Measurements from ENCODE around the gene RHOT2. TPM values are rescaled to one million over a fixed set of nuclear protein-coding genes. Genes with fewer than 3 reads are reported as not detected.

RHOT2 gene
- total RNA-seq, 1 experiment from 2014 or later = 98.5 TPM

GRCh38 chr16:637081-638018, 30.6 kb upstream of the RHOT2 start:
- Histone ChIP-seq H3K4me3 (replicated peaks in 1 of 2; ENCODE audit: low read depth in 1 of 2, low read length in 2 of 2) (peak overlapping the region; percentile 61 to 67), H3K9me2 (ENCODE audit: insufficient read depth) (no peaks in the 10 kb centered on the region), H2AFZ (ENCODE audit: low read depth, low read length, poor library complexity, severe bottlenecking) (no peak overlapping the region), H3K36me3 (ENCODE audit: control insufficient read depth in 1 of 2, insufficient read depth in 2 of 2, low read length in 2 of 2) (no peaks in the 10 kb centered on the region), H4K20me1 (ENCODE audit: insufficient read depth) (no peaks in the 10 kb centered on the region), H3K9ac (ENCODE audit: low read length) (peak overlapping the region; percentile 81), H3K4me2 (ENCODE audit: low read length) (peak overlapping the region; percentile 76), H3K9me3 (ENCODE audit: control insufficient read depth in 1 of 2, insufficient read depth in 1 of 2, low read depth in 1 of 2, low read length in 2 of 2) (no peaks in the 10 kb centered on the region), H3K4me1 (ENCODE audit: control insufficient read depth in 1 of 2, insufficient read depth in 2 of 2, low read length in 2 of 2) (peaks cover 0 to 14% of the 10 kb centered on the region in 2 experiments; a peak in 2 of 4 replicates), H3K27ac (ENCODE audit: low read depth, low read length) (peak overlapping the region; percentile 72), H3K79me2 (ENCODE audit: insufficient read depth, low read length) (peaks cover 15% of the 10 kb centered on the region; the same call in 1 of the 2 replicates), H3K27me3 (ENCODE audit: insufficient read depth, low read length) (no peaks in the 10 kb centered on the region)
- TF ChIP-seq ELF1 (IDR thresholded peaks at IDR 0.05; ENCODE audit: borderline replicate concordance, low read depth) (no peak), CEBPB (IDR thresholded peaks at IDR 0.05; ENCODE audit: low read depth) (no peak), EZH2phosphoT487 (IDR thresholded peaks at IDR 0.05; ENCODE audit: borderline replicate concordance) (no peak), SIN3A (IDR thresholded peaks at IDR 0.05; ENCODE audit: low read depth) (no peak), CBX3 (IDR thresholded peaks at IDR 0.05; ENCODE audit: low read depth) (no peak), SP1 (IDR thresholded peaks at IDR 0.05; ENCODE audit: low read depth) (no peak), EZH2 (IDR thresholded peaks at IDR 0.05) (no peak)
- TF ChIP-seq, protein P1, sequence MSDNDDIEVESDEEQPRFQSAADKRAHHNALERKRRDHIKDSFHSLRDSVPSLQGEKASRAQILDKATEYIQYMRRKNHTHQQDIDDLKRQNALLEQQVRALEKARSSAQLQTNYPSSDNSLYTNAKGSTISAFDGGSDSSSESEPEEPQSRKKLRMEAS (IDR thresholded peaks at IDR 0.05) = no peak
- TF ChIP-seq, protein P2, sequence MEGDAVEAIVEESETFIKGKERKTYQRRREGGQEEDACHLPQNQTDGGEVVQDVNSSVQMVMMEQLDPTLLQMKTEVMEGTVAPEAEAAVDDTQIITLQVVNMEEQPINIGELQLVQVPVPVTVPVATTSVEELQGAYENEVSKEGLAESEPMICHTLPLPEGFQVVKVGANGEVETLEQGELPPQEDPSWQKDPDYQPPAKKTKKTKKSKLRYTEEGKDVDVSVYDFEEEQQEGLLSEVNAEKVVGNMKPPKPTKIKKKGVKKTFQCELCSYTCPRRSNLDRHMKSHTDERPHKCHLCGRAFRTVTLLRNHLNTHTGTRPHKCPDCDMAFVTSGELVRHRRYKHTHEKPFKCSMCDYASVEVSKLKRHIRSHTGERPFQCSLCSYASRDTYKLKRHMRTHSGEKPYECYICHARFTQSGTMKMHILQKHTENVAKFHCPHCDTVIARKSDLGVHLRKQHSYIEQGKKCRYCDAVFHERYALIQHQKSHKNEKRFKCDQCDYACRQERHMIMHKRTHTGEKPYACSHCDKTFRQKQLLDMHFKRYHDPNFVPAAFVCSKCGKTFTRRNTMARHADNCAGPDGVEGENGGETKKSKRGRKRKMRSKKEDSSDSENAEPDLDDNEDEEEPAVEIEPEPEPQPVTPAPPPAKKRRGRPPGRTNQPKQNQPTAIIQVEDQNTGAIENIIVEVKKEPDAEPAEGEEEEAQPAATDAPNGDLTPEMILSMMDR (IDR thresholded peaks at IDR 0.05 in 2 of 3, conservative IDR thresholded peaks at IDR 0.05 in 1 of 3; ENCODE audit: borderline replicate concordance in 1 of 3, insufficient read depth in 1 of 3, low read depth in 2 of 3, low read length in 2 of 3) = no peak
- TF ChIP-seq, protein P3, sequence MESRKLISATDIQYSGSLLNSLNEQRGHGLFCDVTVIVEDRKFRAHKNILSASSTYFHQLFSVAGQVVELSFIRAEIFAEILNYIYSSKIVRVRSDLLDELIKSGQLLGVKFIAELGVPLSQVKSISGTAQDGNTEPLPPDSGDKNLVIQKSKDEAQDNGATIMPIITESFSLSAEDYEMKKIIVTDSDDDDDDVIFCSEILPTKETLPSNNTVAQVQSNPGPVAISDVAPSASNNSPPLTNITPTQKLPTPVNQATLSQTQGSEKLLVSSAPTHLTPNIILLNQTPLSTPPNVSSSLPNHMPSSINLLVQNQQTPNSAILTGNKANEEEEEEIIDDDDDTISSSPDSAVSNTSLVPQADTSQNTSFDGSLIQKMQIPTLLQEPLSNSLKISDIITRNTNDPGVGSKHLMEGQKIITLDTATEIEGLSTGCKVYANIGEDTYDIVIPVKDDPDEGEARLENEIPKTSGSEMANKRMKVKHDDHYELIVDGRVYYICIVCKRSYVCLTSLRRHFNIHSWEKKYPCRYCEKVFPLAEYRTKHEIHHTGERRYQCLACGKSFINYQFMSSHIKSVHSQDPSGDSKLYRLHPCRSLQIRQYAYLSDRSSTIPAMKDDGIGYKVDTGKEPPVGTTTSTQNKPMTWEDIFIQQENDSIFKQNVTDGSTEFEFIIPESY (IDR thresholded peaks at IDR 0.05; ENCODE audit: extremely low read depth, insufficient replicate concordance, low read length) = no peak
- TF ChIP-seq, protein P4, sequence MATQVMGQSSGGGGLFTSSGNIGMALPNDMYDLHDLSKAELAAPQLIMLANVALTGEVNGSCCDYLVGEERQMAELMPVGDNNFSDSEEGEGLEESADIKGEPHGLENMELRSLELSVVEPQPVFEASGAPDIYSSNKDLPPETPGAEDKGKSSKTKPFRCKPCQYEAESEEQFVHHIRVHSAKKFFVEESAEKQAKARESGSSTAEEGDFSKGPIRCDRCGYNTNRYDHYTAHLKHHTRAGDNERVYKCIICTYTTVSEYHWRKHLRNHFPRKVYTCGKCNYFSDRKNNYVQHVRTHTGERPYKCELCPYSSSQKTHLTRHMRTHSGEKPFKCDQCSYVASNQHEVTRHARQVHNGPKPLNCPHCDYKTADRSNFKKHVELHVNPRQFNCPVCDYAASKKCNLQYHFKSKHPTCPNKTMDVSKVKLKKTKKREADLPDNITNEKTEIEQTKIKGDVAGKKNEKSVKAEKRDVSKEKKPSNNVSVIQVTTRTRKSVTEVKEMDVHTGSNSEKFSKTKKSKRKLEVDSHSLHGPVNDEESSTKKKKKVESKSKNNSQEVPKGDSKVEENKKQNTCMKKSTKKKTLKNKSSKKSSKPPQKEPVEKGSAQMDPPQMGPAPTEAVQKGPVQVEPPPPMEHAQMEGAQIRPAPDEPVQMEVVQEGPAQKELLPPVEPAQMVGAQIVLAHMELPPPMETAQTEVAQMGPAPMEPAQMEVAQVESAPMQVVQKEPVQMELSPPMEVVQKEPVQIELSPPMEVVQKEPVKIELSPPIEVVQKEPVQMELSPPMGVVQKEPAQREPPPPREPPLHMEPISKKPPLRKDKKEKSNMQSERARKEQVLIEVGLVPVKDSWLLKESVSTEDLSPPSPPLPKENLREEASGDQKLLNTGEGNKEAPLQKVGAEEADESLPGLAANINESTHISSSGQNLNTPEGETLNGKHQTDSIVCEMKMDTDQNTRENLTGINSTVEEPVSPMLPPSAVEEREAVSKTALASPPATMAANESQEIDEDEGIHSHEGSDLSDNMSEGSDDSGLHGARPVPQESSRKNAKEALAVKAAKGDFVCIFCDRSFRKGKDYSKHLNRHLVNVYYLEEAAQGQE (IDR thresholded peaks at IDR 0.05; ENCODE audit: low read depth) = no peak
- ChIA-PET POLR2A (interaction anchor here (1.1 kb wide), 1 partner anchor 236 kb away, joined by 3 read pairs; the partner anchor contains the start of gene DECR2), RAD21 (ENCODE audit: low non-redundant PET in 1 of 2, low total read pairs in 2 of 2, uncharacterized antibody in 2 of 2, unreplicated experiment in 2 of 2) (no interaction called here), CTCF (no interaction called here)
- intact Hi-C loops (cut with micrococcal nuclease) = no loop called here
- no TSS peak for BruUV-seq (replicated peaks)
- no peak for DNase-seq (ENCODE audit: low read depth, low spot score)
- ATAC-seq = peak; percentile 50

Measured in HCT116 (cell line).